OCI-LY1 (cell line): ENCODE data around the gene HSF5.

ENCODE experiments used
- H2AFZ ChIP-seq: fragments of 200-600 bp; sonication (generic), shearing (Covaris generic); 2 replicates; pipeline ENCODE4 v1.6.0; 2014; ENCODE audit warnings: antibody characterized with exemption, mild to moderate bottlenecking, low read length
- H3F3A ChIP-seq: fragments of 200-600 bp; sonication (generic), shearing (Covaris generic); 2 replicates; pipeline ENCODE4 v1.6.0; 2014; ENCODE audit warnings: mild to moderate bottlenecking, antibody characterized with exemption, low read length, moderate library complexity; ENCODE audit not compliant: insufficient read depth
- H3K27ac ChIP-seq: fragments of 200-600 bp; sonication (generic); 2 replicates; pipeline ENCODE4 v1.5.1; 2014; ENCODE audit warnings: low read length, mixed run types, mild to moderate bottlenecking, low read depth; ENCODE audit not compliant: poor library complexity, severe bottlenecking
- H3K27me3 ChIP-seq: fragments of 200-600 bp; sonication (generic); 2 replicates; pipeline ENCODE4 v1.6.0; 2014; ENCODE audit warnings: antibody characterized with exemption, mild to moderate bottlenecking, low read length, moderate library complexity; ENCODE audit not compliant: insufficient read depth
- H3K36me3 ChIP-seq: fragments of 200-600 bp; sonication (generic); 2 replicates; pipeline ENCODE4 v1.6.1; 2014; ENCODE audit warnings: mild to moderate bottlenecking, antibody characterized with exemption, low read length, moderate library complexity, mixed read lengths; ENCODE audit not compliant: insufficient read depth
- H3K4me1 ChIP-seq: fragments of 200-600 bp; sonication (generic); 2 replicates; pipeline ENCODE4 v1.5.1; 2014; ENCODE audit warnings: mild to moderate bottlenecking, low read length, moderate library complexity; ENCODE audit not compliant: insufficient read depth, severe bottlenecking
- H3K4me2 ChIP-seq: fragments of 200-600 bp; sonication (generic), shearing (Covaris generic); 2 replicates; pipeline ENCODE4 v1.6.1; 2014; ENCODE audit warnings: low read length
- H3K4me3 ChIP-seq: fragments of 200-600 bp; sonication (generic); 2 replicates; pipeline ENCODE4 v1.5.1; 2014; ENCODE audit warnings: low read length, low read depth, mild to moderate bottlenecking, mixed read lengths; ENCODE audit not compliant: poor library complexity, severe bottlenecking
- H3K79me2 ChIP-seq: fragments of 200-600 bp; shearing (Covaris generic); 2 replicates; pipeline ENCODE4 v1.6.1; 2016; ENCODE audit warnings: mixed run types, low read length, mixed read lengths; ENCODE audit not compliant: insufficient read depth
- H3K9ac ChIP-seq: fragments of 200-600 bp; sonication (generic), shearing (Covaris generic); 2 replicates; pipeline ENCODE4 v1.6.1; 2014; ENCODE audit warnings: mild to moderate bottlenecking, low read length, mixed read lengths
- H3K9me2 ChIP-seq: fragments of 200-600 bp; sonication (generic), shearing (Covaris generic); 2 replicates; pipeline ENCODE4 v1.6.1; 2014; ENCODE audit warnings: low read depth, mild to moderate bottlenecking, low read length, mixed read lengths
- H3K9me3 ChIP-seq: fragments of 200-600 bp; shearing (Covaris generic); 2 replicates; pipeline ENCODE4 v1.6.1; 2014; ENCODE audit warnings: low read length, mixed read lengths
- H4K20me1 ChIP-seq: fragments of 200-600 bp; sonication (generic), shearing (Covaris generic); 2 replicates; pipeline ENCODE4 v1.6.0; 2016; ENCODE audit warnings: mild to moderate bottlenecking, low read length; ENCODE audit not compliant: insufficient read depth
- CTCF ChIP-seq: fragments of 200-600 bp; sonication (generic), shearing (Covaris generic); IDR thresholded peaks from 2 replicates; pipeline ENCODE4 v1.5.1; 2017; ENCODE audit warnings: mild to moderate bottlenecking, antibody characterized with exemption, low read length, moderate library complexity, mixed read lengths
- EZH2 ChIP-seq: fragments of 200-600 bp; sonication (generic), shearing (Covaris generic); IDR thresholded peaks from 2 replicates; pipeline ENCODE4 v1.8.0; 2017; ENCODE audit warnings: borderline replicate concordance, mixed run types, mild to moderate bottlenecking, antibody characterized with exemption, low read length, moderate library complexity, mixed read lengths

The HSF5 gene, protein sequence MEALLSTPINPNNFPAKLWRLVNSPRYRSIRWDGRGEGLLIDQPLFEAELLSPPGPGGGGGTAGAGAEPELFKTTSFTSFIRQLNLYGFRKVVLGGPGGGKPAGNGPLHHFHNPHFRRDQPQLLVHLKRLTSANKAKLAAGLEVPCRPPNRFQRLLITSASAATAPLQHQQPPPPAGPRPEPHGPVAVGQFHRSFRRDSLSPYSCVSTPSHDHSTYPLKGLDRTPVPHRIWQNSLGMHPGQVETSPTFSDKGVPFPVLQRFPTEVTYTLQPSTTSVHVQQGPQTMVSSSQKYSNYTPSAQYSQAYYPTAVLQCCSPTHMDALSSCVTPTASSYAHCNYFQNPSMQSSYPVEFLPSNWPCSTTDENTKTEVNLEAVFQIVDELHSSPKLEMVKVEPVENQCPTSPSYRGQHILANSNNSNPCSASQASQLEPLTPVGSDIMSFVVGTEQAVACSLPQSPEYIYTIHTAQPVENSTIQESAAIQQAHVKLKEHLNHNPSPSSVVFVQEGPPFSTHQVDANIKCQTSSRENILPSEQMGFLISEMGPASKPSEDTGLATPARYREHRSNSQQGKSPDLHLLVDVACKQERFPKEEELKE

GRCh38 chr17:58487589-58488427 is at the start of gene HSF5:
Gene HSF5 (minus strand): TSS chr17:58488408. CDS start chr17:58488274, 134 bp downstream.
- no peak within 1 kb of the TSS for H3K4me3 ChIP-seq
- H2AFZ ChIP-seq = no peak within 1 kb of the TSS
- peaks cover 52% of the 10 kb centered on the region for H3K36me3 ChIP-seq
- H3K27ac ChIP-seq = no peak within 1 kb of the TSS
- no peaks in the 10 kb centered on the region for H3K79me2 ChIP-seq
- TF ChIP-seq CTCF (no peak), EZH2 (no peak)
- H4K20me1 ChIP-seq = no peaks in the 10 kb centered on the region
- no peaks in the 10 kb centered on the region for H3F3A ChIP-seq
- no peak within 1 kb of the TSS for H3K9ac ChIP-seq
- no peaks in the 10 kb centered on the region for H3K9me3 ChIP-seq
- H3K9me2 ChIP-seq = no peaks in the 10 kb centered on the region
- H3K4me2 ChIP-seq = no peak within 1 kb of the TSS
- H3K27me3 ChIP-seq = no peaks in the 10 kb centered on the region
- no peaks in the 10 kb centered on the region for H3K4me1 ChIP-seq

DNA sequence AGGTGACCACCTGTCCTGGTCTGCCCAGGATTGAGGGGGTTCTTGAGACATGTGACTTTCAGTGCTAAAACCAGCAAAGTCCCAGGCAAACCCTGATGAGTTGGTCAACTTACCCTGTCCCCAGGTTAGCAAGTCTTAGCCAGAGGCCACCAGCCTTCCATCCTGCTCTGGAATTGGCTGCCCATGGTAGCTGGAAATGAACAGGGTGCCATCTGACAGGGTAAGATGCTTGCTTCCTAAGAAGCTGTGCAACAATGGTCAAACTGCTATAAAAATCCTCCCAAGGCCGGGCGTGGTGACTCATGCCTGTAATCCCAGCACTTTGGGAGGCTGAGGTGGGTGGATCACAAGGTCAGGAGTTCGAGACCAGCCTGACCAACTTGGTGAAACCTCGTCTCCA is 49.1 kb upstream of the HSF5 start:
- H3K27ac ChIP-seq = no peak overlapping the region
- no peaks in the 10 kb centered on the region for H3K4me1 ChIP-seq
- H3K36me3 ChIP-seq = no peaks in the 10 kb centered on the region
- no peaks in the 10 kb centered on the region for H3K9me2 ChIP-seq
- no peaks in the 10 kb centered on the region for H3K9me3 ChIP-seq
- no peaks in the 10 kb centered on the region for H4K20me1 ChIP-seq
- no peak overlapping the region for H3K4me3 ChIP-seq
- no peaks in the 10 kb centered on the region for H3K79me2 ChIP-seq
- H2AFZ ChIP-seq = no peak overlapping the region
- H3K9ac ChIP-seq = no peak overlapping the region
- H3K4me2 ChIP-seq = no peak overlapping the region
- TF ChIP-seq EZH2 = no peak
- TF ChIP-seq CTCF = no peak
- H3F3A ChIP-seq = no peaks in the 10 kb centered on the region
- peaks cover 13% of the 10 kb centered on the region for H3K27me3 ChIP-seq

- Histone ChIP-seq H3K4me2 (no peak overlapping the region), H3K4me1 (no peaks in the 10 kb centered on the region)
These were observed 48.3 kb upstream of the HSF5 start for GRCh38 chr17:58536542-58536941.

More at GRCh38 chr17:58536542-58536941, 48.3 kb upstream of the HSF5 start:
- Histone ChIP-seq H3K9me2 (no peaks in the 10 kb centered on the region), H3K9me3 (no peaks in the 10 kb centered on the region), H3K9ac (no peak overlapping the region), H3K36me3 (no peaks in the 10 kb centered on the region), H3K79me2 (no peaks in the 10 kb centered on the region), H2AFZ (no peak overlapping the region), H3K27ac (no peak overlapping the region), H3F3A (no peaks in the 10 kb centered on the region), H3K4me3 (no peak overlapping the region), H3K27me3 (peaks cover 13% of the 10 kb centered on the region), H4K20me1 (no peaks in the 10 kb centered on the region)
- TF ChIP-seq CTCF (no peak), EZH2 (no peak)
